ENCODE data around the gene PREPL.
A peak's percentile ranks its signal among the peaks of the same experiment; 100 is the strongest.

Gene PREPL

DNA sequence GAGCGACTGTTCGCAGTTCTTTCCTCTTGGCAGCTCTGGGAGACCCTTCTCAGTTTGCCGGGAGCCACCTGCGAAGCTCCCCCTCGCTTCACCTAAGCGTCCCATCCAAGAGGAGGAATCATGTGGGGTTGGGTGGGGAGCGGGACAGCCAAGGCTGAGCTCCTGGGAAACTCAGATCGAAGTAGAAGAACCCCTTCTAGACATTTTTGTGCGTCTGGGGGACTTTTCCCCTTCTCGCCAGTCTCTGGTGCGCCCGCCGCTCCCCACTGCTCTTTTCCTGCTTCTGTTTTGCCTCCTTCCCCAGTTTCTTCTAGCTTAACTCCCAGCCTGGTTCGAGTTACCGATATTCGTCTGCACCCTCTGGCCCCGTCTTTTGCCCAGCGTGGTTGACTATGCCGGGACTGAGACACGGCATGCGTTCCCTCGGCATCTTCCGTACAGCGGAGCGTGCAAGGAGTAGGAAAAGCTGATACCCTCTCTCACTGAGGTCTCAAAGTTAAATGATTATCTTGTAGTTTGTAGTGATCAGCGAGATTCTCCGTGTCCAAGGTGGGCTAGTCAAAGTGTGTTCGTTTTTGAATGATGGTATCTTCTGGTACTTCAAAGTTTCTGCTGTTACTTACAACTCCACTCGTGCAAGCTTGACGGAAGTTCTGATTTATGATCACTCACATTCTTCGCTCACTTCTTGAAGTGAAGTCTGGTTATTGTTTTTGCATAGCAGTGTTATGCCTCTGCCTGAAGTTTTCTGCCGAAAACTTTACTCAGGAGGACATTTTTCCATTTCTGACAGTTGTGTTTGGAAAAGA lies 1.1 kb upstream of the PREPL start:
- no peaks in the 10 kb centered on the region for H3K27me3 ChIP-seq (ENCODE audit: insufficient read depth, low read length)
- H3K79me2 ChIP-seq (ENCODE audit: insufficient read depth, low read length): peaks cover 25% of the 10 kb centered on the region
- no peaks in the 10 kb centered on the region for H3F3A ChIP-seq (ENCODE audit: insufficient read depth, low read length)
- H3K27ac ChIP-seq (ENCODE audit: low read depth, low read length, poor library complexity, severe bottlenecking): peak overlapping the region; percentile 53
- H3K9ac ChIP-seq (ENCODE audit: low read length): peak overlapping the region; percentile 89
- peak overlapping the region; percentile 95 for H3K4me3 ChIP-seq (ENCODE audit: low read depth, low read length, poor library complexity, severe bottlenecking)
- H3K9me3 ChIP-seq (ENCODE audit: low read length): no peaks in the 10 kb centered on the region
- peak overlapping the region; percentile 50; the same call in 1 of the 2 replicates for H2AFZ ChIP-seq (ENCODE audit: low read length)
- H3K9me2 ChIP-seq (ENCODE audit: low read depth, low read length): no peaks in the 10 kb centered on the region
- no peaks in the 10 kb centered on the region for H4K20me1 ChIP-seq (ENCODE audit: insufficient read depth, low read length)
- peak overlapping the region; percentile 73 for H3K4me2 ChIP-seq (ENCODE audit: low read length)
- H3K36me3 ChIP-seq (ENCODE audit: insufficient read depth, low read length): no peaks in the 10 kb centered on the region
- no peak for TF ChIP-seq EZH2 (IDR thresholded peaks at IDR 0.05; ENCODE audit: borderline replicate concordance, low read length)
- TF ChIP-seq, protein P1, sequence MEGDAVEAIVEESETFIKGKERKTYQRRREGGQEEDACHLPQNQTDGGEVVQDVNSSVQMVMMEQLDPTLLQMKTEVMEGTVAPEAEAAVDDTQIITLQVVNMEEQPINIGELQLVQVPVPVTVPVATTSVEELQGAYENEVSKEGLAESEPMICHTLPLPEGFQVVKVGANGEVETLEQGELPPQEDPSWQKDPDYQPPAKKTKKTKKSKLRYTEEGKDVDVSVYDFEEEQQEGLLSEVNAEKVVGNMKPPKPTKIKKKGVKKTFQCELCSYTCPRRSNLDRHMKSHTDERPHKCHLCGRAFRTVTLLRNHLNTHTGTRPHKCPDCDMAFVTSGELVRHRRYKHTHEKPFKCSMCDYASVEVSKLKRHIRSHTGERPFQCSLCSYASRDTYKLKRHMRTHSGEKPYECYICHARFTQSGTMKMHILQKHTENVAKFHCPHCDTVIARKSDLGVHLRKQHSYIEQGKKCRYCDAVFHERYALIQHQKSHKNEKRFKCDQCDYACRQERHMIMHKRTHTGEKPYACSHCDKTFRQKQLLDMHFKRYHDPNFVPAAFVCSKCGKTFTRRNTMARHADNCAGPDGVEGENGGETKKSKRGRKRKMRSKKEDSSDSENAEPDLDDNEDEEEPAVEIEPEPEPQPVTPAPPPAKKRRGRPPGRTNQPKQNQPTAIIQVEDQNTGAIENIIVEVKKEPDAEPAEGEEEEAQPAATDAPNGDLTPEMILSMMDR (IDR thresholded peaks at IDR 0.05; ENCODE audit: low read length): no peak
- peaks cover 43% of the 10 kb centered on the region for H3K4me1 ChIP-seq (ENCODE audit: insufficient read depth, low read length, severe bottlenecking)

DNA sequence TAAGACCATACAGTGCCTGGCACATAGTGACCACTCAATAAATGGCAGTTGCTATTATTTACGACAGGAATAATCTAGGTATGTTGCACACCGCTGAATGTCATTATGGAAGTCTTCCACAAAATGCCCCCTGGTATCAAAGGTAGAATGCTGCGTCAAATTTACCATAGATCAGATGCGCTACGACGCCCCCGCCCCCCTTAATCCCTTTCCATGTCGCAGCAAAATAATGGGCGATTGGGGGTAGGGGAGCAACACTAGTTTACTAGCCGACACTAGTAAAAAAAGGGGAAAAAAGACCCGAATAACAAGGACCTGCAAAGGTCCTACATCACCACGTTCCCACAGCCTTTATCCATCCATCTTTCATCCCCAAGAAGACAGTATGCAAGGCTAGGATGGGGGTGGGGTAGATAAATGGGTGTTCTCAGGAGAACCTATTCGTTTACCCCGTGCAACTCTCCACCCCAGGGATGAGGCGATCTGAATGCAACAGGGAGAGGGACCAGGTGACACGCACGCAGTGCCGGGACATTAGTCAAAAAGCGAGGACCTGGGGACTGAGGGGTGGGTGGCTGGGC lies 455 bp downstream of the PREPL start:
- no peaks in the 10 kb centered on the region for H4K20me1 ChIP-seq (ENCODE audit: insufficient read depth, low read length)
- no peaks in the 10 kb centered on the region for H3K27me3 ChIP-seq (ENCODE audit: insufficient read depth, low read length)
- H2AFZ ChIP-seq (ENCODE audit: low read length): no peak overlapping the region
- TF ChIP-seq, protein P1 (IDR thresholded peaks at IDR 0.05; ENCODE audit: low read length): no peak
- no peak for TF ChIP-seq EZH2 (IDR thresholded peaks at IDR 0.05; ENCODE audit: borderline replicate concordance, low read length)
- H3F3A ChIP-seq (ENCODE audit: insufficient read depth, low read length): no peaks in the 10 kb centered on the region
- H3K4me3 ChIP-seq (ENCODE audit: low read depth, low read length, poor library complexity, severe bottlenecking): peak overlapping the region; percentile 95
- H3K9ac ChIP-seq (ENCODE audit: low read length): peak overlapping the region; percentile 89
- no peaks in the 10 kb centered on the region for H3K9me2 ChIP-seq (ENCODE audit: low read depth, low read length)
- peaks cover 19% of the 10 kb centered on the region for H3K79me2 ChIP-seq (ENCODE audit: insufficient read depth, low read length)
- no peaks in the 10 kb centered on the region for H3K9me3 ChIP-seq (ENCODE audit: low read length)
- H3K4me2 ChIP-seq (ENCODE audit: low read length): peak overlapping the region; percentile 73
- no peaks in the 10 kb centered on the region for H3K36me3 ChIP-seq (ENCODE audit: insufficient read depth, low read length)
- H3K4me1 ChIP-seq (ENCODE audit: insufficient read depth, low read length, severe bottlenecking): peaks cover 45% of the 10 kb centered on the region
- H3K27ac ChIP-seq (ENCODE audit: low read depth, low read length, poor library complexity, severe bottlenecking): peak overlapping the region; percentile 80

DNA sequence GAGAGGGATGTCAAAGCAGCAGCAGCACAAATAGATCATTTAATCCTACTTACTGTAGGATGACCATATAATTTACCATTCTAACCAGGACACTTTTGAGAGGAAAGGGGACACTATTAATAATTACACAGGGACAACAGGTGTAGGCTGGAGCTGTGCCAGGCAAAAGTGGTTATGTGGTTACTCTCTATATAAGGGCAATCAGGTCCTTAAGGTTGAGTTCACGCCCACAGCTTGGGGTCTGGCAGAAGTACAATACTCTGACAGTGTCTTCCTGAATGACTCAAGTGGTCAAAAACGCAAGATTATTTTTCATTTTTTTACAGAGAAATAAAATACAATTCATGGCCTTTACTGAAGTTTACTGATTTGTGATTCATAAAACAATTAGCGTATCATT lies 2.8 kb downstream of the PREPL start:
- H3K4me3 ChIP-seq (ENCODE audit: low read depth, low read length, poor library complexity, severe bottlenecking): peak overlapping the region; percentile 17
- peaks cover 6% of the 10 kb centered on the region; the same call in 1 of the 2 replicates for H3K36me3 ChIP-seq (ENCODE audit: insufficient read depth, low read length)
- no peaks in the 10 kb centered on the region for H3K9me2 ChIP-seq (ENCODE audit: low read depth, low read length)
- H3K9ac ChIP-seq (ENCODE audit: low read length): no peak overlapping the region
- no peaks in the 10 kb centered on the region for H3F3A ChIP-seq (ENCODE audit: insufficient read depth, low read length)
- H3K9me3 ChIP-seq (ENCODE audit: low read length): no peaks in the 10 kb centered on the region
- no peaks in the 10 kb centered on the region for H3K27me3 ChIP-seq (ENCODE audit: insufficient read depth, low read length)
- H3K27ac ChIP-seq (ENCODE audit: low read depth, low read length, poor library complexity, severe bottlenecking): peak overlapping the region; percentile 56
- H3K4me2 ChIP-seq (ENCODE audit: low read length): peak overlapping the region; percentile 45
- H3K79me2 ChIP-seq (ENCODE audit: insufficient read depth, low read length): peaks cover 19% of the 10 kb centered on the region
- no peak for TF ChIP-seq EZH2 (IDR thresholded peaks at IDR 0.05; ENCODE audit: borderline replicate concordance, low read length)
- TF ChIP-seq, protein P1 (IDR thresholded peaks at IDR 0.05; ENCODE audit: low read length): no peak
- no peaks in the 10 kb centered on the region for H4K20me1 ChIP-seq (ENCODE audit: insufficient read depth, low read length)
- no peak overlapping the region for H2AFZ ChIP-seq (ENCODE audit: low read length)
- H3K4me1 ChIP-seq (ENCODE audit: insufficient read depth, low read length, severe bottlenecking): peaks cover 44% of the 10 kb centered on the region

Data from OCI-LY1 (cell line).